HG03342 (cell line): Measurements from ENCODE around the gene ZNF722.
"Not testable (repeated sequence)": the region's sequence is repeated elsewhere in the genome, so short reads cannot be mapped to it uniquely, and the experiment has no call there.

Experiments
- ATAC-seq: cut with Tn5 transposase; IDR thresholded peaks from one replicate; pipeline ENCODE4 v1.9.1; 2021; ENCODE audit warnings: mild to moderate bottlenecking, moderate library complexity; ENCODE audit not compliant: unreplicated experiment

ZNF722 gene

DNA sequence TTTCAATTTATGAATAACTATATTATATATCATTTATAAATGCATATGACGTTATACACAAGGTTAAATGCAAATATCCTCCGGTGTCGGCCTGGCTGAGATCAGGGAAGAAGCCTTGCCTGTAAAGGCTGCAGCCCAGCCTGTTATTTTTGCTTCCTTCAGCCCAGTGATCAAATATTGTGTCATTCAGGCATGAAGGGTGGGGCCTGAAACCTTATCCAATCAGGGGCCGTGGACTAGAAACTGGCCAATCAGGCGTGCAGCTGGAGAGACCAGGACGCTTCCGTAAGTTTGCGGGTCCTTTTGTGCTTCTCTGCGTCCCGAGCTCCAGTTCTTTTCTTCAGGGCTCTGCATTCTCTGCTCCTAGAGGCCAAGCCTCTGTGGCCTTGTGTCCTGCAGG lies at the start of gene ZNF722:
TSS of gene ZNF722 (plus strand) at position 301 of the 400 bp plus-strand sequence. CDS start 113 bp downstream, outside the sequence.
- no peak for ATAC-seq

DNA sequence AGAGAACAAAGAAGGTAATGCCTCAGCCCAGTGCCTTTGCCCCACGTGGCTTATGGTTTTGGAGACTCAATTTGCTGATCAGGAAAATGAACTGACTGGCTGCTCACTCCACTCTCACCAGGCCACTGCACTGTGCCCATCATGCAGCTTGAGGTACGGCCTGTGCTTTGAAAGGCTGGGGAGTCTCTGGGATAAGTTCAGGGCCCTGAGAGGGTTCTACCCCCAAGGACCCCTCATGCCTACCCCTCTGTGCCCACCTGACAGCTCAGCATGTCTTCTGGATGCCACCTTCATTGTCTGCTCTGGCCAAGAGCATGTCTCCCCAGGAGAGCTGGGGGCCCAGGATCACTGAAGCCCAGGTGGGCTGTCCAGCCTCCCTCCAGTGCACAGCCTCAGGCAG lies 45.5 kb upstream of the ZNF722 start:
- ATAC-seq = no peak

DNA sequence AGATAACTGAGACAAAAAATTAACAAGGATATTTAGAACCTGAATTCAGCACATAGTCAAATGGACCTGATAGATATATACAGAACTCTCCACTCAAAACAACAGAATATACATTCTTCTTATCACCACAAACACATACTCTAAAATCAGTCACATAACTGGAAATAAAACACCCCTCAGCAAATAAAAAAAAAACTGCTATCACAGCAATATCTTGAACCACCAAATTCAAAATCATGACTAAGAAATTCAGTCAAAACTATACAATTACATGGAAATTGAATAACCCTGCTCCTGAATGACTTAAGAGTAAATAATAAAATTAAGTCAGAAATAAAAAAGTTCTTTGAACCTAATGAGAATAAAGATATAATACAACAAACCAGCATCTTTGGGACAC lies 30.0 kb upstream of the ZNF722 start:
- ATAC-seq = no peak

DNA sequence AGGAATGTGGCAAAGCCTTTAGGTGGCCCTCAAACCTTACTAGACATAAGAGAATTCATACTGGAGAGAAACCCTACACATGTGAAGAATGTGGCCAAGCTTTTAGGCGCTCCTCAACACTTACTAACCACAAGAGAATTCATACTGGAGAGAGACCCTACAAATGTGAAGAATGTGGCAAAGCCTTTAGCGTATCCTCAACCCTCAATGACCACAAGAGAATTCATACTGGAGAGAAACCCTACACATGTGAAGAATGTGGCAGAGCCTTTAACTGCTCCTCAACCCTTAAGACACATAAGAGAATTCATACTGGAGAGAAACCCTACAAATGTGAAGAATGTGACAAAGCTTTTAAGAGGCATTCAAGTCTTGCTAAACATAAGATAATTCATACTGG lies 16.8 kb downstream of the ZNF722 start:
- not testable (repeated sequence) for ATAC-seq

DNA sequence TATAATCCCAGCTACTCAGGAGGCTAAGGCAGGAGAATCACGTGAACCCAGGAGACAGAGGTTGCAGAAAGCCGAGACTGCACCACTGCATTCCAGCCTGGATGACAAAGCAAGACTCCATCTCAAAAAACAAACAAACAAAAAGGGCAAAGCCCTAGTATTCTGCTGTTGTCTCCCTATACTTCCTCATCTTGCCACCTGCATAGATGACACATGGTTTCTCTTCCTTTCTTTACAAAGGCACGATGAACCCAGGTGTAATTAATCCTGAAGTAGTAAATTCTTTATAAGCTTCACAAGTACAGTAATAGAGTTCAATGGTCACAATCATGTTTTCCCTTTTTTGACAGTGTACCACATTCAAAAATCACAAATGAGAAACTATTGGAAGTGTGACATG lies 36.7 kb downstream of the ZNF722 start:
- ATAC-seq = no peak

DNA sequence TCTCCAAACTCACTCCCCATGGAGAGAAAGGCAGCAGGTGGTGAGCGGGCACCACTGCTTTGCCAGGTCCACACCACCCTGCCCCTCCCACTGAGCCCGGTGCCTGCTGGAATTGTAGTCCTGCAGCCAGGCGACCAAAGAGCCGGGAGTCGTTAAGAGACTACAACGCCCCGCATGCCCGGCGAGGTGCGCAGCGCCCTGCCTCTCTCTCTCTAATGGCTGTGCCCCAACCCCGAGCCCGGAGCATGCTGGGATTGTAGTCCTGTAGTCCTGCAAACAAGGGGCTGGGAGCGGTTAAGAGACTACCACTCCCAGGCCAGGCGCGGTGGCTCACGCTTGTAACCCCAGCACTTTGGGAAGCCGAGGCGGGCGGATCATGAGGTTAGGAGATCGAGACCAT lies 38.4 kb downstream of the ZNF722 start:
- no peak for ATAC-seq

DNA sequence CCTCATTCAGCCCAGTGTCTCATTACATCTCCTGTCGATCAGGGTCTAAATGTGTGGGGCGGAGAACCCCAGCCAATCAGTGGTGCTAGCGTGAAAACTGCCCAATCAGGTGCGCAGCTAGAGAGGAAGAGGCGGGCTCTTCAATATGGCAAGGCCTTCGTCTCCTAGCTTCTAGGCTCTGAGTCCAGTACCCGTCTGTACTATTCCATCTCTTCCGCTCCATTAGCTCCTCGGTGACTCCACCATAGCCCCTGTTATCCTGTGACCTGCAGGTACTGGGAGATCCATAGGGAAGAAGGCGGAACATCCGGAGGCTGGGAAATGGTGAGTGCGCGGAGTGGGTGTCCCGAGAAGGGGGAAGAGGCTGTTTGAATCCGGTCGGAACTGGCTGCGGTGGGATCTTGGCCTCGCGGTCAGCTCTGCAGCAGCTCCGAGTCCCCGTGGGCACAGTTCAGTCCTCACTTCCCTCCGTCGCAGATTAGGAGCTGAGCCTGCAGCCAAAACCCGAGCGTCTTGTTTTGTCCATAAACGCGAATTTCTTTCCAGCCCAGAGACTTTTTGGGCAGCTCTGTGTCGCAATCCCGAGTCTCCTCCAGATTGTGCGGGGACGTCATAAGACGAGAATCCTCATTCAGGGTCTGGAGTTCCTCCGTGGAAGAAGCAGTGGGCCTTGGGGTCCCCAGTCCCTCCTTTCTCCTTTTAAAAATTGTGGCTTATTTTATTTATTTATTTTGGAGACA lies 46.8 kb downstream of the ZNF722 start, which contains the start of gene ZNF727:
TSS of gene ZNF727 (plus strand) at position 134 of the 740 bp plus-strand sequence. CDS start at position 322, 188 bp downstream.
- no peak for ATAC-seq

DNA sequence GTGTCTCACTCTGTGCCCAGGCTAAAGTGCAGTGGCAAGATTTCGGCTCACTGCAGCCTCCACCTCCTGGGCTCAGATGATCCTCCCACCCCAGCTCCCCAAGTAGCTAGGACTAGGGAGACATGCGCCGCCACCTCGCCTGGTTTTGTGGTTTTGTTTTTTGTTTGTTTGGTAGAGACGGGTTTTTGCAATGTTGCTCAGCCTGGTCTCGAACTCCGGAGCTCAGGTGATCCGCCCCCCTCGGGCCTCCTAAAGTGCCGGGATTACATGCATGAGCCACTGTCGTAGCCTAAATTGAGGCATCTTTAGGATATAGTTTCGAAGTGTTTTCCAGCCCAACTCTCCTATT lies 47.4 kb downstream of the ZNF722 start:
- no peak for ATAC-seq
